NCI-H1105 treated with DMSO at 0.1 percent for 48 hours (cell line): ENCODE data around the gene RPTOR.

Experiments used
- DNase-seq: peaks from one replicate; lab custom pipeline; 2025; lab: John Stamatoyannopoulos, UW

Gene RPTOR

GRCh38 chr17:80766290-80766855 is 221.7 kb downstream of the RPTOR start:
- DNase-seq = no peak

GRCh38 chr17:80768389-80768788 is 223.8 kb downstream of the RPTOR start:
- no peak for DNase-seq

- DNase-seq = no peak
Observed at GRCh38 chr17:80768936-80769335, 224.3 kb downstream of the RPTOR start.

DNA sequence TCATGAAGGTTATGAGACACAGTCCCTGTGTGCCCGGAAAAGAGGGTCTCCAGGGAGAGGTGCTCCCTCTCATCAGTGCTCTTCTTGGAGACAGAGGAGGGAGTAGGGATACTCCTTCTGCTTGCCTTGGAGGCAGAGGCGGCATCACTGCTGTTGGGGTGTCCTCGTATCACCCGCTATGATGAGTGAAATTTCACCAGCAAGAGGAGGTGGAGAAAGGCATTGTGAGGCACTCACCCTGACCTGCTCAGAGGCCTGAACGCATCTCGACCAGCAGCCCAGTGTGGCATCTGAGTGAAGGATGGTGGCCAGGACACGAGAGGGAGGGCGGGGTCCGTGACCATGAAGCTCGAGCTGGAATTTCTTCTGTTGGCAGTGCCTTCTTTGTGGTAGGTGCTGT is 224.9 kb downstream of the RPTOR start:
- no peak for DNase-seq

DNA sequence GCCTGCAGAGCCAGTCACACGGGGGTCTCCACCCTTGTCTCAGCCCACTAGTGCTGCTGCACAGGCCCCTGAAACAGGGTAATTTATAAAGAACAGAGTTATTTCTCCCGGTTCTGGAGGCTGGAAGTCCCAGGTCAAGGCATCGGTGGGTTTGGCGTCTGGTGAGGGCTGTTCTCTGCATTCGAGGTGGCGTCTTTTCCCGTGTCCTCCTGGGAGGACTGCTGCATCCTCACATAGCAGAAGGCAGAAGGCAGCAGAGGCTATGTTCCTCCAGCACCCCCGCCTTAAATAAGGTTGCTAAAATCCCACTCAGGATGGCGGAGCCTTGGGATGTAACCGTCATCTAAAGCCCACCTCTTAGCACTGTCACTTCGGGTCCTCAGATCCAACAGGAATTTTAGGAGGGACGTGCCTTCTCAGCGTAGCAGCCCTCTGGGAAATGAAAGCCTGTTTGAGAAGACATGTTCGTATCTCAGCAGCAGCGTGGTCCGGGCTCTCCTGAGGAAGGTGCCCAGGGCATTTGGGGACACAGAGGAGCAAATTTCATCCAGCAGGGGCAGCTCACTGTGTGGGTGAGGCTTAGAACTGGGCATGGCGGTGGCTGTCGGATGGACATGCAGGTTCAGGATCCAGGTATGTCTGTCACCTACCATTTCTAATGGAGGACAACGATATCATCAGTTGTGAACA is 225.4 kb downstream of the RPTOR start:
- no peak for DNase-seq

GRCh38 chr17:80770881-80771611 is 226.4 kb downstream of the RPTOR start:
- DNase-seq = no peak

DNA sequence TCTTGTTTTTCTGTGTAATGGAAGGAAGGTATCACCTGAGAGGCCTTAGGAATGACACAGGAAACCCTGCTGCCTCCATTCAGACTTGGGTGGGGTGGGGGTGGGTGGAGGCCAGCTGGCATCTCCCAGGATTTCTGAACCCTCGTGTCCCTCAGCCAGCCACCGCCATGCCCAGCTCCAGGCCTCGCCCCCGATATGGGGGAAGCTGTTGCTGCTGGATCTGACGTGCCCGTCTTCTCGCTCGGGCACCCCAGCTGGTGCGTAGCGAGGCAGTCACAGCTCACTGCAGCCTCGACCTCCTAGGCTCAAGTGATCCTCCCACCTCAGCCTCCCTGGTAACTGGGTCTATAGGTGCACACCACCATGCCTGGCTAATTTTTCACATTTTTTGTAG is 227.0 kb downstream of the RPTOR start:
- DNase-seq = no peak

- DNase-seq = no peak
Observed at GRCh38 chr17:80772906-80773242, 228.2 kb downstream of the RPTOR start.

DNA sequence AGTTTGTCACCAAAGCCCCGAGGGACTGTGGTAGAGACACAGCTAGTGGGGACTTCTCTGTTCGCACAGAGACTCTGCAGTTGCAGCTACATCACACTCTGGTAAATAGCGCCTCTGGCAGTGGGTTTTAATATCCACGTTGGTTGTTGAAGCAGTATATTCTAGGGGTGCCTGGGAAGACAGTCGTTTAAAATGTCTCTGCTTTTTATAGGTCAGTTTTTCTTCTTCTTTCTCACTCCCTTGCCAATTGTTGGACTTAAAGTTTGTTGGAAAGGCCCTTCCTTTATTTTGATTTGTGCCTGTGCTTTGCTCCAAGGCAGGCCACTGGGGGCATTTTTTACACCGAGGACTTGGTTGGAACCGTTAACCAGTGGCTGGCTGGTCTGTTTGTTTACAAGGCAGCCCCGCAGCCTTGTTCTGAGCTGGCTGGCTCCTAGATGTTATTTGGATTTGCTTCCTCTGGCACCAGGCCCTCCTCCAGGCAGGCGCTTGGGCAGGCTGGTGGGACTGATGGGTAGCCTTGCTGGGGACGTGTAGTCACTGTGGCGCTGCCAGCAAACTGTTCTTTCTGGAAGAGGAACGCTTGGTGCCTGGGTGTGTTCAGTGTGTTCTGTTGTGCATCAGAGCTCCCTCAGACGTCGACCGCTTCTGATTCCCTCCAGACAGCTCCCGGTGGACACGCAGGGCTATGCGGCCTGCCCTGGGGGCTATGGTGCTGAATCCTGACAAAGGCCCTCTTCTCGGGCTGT is 228.8 kb downstream of the RPTOR start:
- DNase-seq = no peak

GRCh38 chr17:80774146-80774545 is 229.5 kb downstream of the RPTOR start:
- no peak for DNase-seq

DNA sequence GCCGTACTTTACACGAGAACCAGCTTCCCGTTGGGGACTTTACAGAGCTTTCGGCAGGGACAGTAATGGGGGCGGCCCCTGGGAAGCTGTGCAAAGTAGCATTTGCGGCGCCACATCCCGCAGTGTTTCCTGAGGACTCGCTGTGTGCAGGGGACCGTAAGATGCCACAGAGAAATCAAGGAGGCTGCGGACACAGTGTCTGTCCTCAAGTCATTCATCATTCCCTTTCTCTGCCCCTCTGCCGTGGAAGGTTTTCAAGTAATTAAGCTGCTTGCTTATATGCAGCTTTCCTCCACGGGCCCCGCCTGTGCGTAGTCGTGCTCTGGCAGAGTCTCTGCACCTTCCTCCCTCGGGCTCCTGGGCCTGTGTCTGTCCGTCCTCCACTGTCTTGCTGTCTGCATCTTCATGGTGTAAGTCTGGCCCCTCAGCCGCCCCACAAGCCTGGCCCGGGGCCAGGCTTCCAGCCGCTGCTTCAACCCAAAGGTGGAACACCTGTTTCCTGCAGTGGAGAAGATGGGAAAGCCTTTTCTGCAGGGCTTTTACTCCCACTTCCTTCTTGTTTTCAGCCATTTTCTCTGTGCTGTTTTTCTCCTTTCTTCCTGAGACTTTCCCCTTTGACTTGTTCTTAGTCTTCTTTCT is 230.1 kb downstream of the RPTOR start:
- DNase-seq = peak; percentile 43

DNA sequence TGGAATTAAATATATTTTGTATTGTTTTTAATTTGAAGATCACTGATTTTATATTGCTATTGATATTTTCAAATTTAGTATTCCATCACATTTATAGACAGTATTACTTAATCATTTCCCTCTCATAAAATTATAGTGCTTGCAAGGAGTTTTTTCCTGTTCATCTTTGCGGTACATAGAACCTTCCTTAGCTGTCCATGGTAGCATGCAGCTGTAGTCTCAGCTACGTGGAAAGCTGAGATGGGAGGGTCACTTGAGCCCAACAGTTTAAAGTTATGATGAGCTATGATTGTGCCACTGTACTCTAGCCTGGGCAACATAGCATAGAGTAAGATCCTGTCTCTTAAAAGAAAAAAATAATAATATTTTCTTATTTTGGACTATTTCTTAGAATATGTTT is 231.2 kb downstream of the RPTOR start:
- DNase-seq = no peak

DNA sequence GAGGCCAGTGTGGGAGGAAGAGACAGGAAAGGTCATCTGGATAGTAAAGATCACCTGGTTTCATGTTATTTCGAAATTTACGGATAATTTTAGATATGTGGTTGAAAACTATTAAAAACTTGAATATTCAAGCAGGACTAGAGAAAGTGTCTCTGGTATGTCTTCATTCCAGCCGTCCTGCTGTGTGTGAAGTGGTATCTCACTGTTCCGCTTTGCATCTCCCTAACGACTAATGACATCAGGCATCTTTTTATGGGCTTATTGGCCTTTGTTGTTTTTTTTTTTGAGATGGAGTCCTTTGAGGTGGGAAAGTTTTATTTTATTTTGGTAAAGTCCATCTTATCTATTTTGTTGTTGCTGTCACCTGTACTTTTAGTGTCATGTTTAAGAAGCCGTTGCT is 232.6 kb downstream of the RPTOR start:
- no peak for DNase-seq

- DNase-seq = no peak
Observed at GRCh38 chr17:80778716-80779115, 234.1 kb downstream of the RPTOR start.

DNA sequence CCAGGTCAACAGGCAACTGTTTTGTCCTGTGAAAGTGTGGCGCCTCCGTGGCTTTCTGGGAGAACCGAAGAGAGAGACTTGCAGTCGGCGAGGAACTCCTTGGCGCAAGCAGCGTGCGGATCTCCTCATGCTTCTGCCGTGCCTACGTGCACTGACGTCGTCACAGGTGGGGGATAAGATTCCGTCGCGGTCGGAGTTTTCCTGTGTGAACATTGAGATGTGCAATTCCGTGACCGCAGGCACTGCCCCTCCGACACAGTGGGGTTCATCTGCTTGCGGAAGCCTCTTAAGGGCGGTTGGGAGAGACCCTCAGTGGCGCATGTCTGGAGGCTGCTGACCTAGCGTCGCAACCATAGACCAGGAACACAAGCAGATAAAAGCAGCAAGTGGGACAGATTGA is 234.7 kb downstream of the RPTOR start:
- no peak for DNase-seq

GRCh38 chr17:80779961-80780380 is 235.3 kb downstream of the RPTOR start:
- DNase-seq = no peak

DNA sequence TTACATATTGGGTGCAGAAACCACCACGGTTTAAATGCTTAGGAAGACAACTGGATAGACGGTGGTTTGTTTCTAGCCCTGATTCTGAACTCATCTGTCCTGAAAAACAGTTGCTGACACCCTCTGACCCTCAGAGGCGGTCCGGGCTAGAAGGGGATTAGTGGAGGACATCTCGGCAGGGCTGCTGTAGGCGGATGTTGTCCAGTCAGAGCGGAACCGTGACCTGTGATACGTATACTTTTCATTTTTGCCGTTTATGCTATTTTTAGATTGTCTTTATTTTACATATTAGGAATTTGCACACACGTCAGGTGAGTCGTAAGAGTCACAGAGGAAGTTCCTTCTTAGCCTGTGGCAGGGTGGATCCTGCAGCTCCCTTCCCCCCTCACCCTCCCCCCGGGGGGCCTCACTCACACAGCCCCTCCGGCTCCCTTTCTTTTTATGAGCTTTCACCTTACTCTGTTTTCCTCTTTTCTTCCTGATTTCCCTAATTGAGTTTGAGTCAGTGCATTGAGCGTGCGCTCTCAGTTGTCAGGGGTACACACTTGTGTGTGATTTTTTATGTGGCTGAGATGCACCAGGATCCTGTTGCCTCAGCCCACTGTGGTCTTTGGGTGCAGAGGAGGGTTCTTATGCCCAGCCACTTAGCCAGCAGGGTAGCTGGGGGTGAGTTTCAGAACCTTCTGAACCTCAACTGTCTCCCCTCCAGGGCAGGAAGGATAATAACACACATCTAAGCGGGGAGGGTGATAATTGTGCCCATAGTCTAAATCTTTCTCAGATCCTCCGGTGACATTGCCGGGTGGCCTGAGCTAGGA is 236.0 kb downstream of the RPTOR start:
- no peak for DNase-seq

DNA sequence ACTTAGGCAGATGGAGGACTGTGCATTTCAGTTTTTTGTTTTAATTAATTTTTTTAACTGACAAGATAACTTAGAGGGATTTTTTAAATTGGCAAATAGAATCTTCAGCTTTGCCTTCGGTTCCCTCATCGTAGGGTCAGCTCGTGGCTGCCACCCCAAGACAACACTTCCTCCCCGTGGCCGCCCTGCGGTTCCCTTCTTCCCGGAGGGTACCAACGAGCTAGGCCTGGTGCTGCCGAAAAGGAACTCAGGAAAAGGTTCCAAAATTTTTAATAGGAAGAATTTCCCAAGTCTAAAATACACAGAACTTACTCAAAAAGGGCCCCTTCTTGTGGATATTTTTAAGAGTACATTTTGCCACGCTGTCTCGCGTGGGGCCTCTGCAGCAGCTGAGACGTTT is 236.6 kb downstream of the RPTOR start:
- no peak for DNase-seq

- DNase-seq = no peak
Observed at GRCh38 chr17:80781807-80782277, 237.2 kb downstream of the RPTOR start.

DNA sequence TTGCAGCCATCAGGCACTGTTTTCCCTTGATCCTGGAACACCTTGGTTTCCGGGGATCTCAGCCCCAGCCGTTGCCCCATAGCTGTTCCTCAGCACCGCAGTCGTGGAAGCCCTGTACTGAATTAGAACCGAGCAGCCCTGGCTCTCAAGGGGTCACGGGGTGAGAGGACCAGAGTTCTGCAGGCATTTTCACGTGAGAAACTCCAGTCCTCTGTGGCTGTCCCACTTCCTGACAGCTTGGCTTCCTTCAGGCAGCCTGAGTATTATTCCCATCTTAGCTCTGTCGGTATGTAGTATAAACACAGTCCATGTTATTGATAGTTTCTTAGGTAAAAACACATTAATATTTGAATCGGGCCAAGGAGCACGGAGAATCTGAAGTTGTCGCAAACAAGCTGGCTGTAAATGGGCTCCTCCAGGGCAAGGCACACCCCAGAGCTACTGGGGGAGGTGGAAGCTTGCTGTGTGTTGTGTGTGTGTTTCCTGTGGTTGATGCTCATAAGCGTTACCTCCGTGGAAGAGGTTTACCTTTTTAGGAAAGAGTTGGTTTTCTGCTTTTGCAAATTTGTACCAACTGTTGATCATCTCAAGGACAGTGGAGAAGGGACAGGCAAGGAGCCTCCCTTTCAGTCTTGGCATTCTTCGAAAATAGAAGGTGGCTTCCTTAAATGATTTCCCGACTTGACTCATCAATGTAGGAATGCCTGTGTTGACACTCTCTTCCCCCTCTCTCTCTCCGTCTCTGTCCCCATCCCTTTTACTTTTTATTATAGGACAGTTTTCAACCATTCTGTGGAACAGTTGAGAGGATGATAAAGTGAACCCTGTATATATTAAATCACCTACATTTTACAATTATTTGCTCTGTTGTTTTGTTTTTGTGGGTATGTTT is 238.1 kb downstream of the RPTOR start:
- DNase-seq = no peak
